ENCODE data around the gene OR6J1.
"Not testable (repeated sequence)": the region's sequence is repeated elsewhere in the genome, so short reads cannot be mapped to it uniquely, and the experiment has no call there.

Gene OR6J1

DNA sequence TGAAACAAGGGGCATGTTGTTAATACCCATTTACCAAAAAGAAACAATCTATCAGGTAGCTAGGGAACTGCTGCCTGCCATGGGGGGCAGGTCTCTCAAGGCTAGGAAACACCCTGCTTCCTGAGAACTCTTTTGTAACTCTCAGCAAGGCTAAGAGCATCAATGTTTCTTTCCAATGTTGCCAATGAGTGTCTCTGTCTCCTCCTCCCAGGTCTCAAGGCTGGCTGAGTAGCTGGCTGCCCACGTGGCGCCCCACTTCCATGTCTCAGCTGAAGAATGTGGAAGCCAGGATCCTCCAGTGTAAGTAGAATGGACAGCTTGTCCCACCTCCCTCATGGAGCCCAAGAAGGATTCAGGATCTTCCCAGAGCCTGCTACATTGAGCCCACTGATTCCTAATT lies 42.7 kb downstream of the OR6J1 start:
- no peak for DNase-seq

DNA sequence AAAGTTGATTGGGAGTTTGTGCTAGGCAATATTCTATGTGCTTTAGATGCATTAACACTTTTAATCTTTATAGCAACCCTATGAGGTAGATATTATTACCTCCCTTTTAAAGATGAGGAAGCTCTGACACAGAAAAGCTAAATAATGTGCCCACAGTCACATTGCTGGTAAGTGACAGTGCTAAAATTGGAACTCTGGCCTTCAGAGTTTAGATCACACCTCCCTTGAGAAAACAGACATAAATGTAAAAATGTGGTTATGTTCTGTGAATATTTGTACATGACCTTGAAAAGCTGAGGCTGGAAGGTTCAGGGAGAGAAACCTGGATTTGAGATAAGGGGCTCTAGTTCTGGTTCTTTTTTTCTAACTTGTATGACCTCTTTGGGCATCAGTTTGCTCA lies 44.1 kb downstream of the OR6J1 start:
- DNase-seq = no peak

- no peak for DNase-seq
Observed at GRCh38 chr14:22599349-22599748, 44.8 kb downstream of the OR6J1 start.

DNA sequence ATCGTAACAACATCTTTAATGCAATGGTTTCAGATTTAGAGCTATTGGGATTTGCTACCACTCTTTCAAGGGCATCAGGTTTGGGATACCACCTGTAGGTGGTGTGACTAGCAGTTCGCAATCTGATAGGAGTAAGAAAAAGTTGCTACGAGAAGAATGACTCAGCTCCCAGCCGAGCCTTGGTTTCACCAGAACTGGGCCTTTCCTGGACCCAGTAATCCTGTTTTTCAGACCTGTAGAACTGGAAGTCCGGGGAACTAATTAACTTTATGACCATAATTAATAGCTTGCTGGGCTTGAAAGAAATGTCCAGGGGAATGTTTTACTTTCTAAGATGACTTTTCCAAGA lies 45.3 kb downstream of the OR6J1 start:
- DNase-seq = no peak

- peak; percentile 87 for DNase-seq
Observed at GRCh38 chr14:22598099-22598895, 45.9 kb downstream of the OR6J1 start, which contains the start of gene ABHD4. ABHD4 (plus strand) TSS chr14:22598300; CDS start chr14:22598307, 7 bp downstream.

- DNase-seq = no peak
Observed at GRCh38 chr14:22597771-22598098, 46.4 kb downstream of the OR6J1 start.

GRCh38 chr14:22597265-22597664 lies 46.9 kb downstream of the OR6J1 start:
- no peak for DNase-seq

- DNase-seq = no peak
Observed at GRCh38 chr14:22596354-22596879, 47.7 kb downstream of the OR6J1 start.

DNA sequence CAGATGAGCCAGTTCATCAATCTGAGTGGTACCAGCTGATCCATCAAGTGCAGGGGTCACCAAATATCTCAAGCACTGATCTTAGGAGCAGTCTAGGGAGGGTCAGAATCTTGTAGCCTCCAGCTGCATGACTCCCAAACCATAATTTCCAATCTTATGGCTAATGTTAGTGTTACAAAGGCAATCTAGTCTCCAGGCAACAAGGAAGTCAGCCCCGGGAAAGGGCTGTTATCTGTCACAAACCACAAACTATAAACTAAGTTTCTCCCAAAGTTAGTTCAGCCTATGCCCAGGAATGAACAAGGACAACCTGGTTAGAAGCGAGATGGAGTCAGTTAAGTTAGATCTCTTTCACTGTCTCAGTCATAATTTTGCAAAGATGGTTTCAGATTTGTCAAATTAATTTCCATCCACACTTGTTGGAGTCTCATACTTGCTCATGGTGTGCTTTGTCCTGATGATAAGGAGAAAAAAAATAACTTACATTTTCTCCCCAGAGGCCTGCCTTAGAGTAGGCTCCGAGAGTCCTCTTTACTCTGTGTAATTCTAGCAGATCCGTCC lies 49.9 kb downstream of the OR6J1 start:
- DNase-seq = no peak

DNA sequence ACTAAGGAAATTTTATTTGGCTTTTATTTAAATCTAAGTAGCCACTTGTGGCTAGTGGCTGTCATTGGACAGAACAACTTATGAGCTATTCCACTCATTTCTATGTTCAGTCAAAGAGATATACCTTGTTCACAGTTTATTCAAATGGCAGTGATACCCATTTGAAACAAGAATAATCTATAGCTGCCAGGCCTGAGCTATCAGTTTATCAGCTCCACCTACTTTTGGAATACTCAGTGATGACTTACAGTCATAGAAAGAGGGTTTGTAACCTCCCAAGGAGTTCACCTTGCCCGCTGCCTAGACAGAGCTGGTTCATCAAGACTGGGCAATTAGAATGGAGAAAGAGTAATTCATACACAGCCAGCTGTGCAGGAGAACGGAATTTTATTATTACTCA lies 50.6 kb downstream of the OR6J1 start:
- no peak for DNase-seq

DNA sequence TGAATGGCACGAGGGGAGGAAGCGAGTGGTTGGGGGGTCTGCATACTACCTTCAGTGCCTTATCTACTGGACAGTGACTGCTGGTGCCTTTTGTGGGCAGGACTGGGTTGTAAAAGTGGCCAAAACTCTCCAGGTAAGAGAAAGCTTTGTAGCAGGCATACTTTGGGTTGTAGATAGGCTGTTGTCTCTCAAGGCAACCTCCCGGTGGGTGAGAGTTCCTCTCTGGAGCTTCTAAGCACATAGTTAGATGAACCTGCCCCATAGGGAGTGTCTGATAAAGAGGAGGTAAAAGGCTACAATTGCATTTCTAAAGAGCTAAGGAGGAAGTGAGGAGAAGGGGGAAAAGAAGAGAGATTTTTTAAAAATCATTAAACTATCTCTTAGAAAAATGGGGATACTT lies 51.0 kb downstream of the OR6J1 start:
- DNase-seq = no peak

DNA sequence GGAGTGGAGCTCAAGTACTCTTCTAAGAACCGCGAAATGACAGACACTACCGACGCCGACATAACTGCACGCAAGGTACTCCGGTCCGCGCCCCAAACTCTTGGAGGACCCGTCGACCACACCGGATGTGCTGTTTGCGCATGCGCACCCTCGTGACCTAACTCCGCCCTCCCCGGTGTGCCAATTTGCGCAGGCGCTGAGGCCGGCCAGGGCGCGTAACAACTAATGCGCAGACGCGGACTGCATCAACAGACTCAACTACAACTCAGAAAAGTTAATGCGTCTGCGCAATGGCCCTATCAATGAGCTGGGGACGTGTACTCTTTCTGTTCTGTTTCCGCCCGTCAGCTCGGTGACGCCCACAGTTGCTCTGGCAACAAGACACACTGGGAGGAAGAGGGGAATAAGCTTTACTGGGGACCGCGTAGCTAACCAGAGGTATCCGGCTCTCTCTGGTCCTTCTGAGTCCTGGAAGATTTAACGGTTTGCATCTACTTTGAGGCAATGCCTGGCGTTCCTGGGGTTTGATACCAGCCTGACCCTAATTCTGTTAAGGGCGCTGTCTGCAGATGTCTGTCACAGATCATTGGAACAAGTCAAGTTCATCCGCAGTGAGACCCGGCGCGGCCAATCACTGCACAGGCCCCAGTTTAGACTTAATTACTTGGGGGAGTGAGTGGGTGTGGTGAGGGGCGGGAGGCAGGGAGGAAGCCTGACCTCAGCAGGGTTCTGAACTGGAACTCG lies 54.9 kb downstream of the OR6J1 start, which contains the start of gene DAD1:
TSS of gene DAD1 (minus strand) at position 129 of the 744 bp plus-strand sequence. CDS start at position 62, 67 bp downstream.
- peak; percentile 99 for DNase-seq

GRCh38 chr14:22588526-22589095 lies 55.5 kb downstream of the OR6J1 start:
- no peak for DNase-seq

DNA sequence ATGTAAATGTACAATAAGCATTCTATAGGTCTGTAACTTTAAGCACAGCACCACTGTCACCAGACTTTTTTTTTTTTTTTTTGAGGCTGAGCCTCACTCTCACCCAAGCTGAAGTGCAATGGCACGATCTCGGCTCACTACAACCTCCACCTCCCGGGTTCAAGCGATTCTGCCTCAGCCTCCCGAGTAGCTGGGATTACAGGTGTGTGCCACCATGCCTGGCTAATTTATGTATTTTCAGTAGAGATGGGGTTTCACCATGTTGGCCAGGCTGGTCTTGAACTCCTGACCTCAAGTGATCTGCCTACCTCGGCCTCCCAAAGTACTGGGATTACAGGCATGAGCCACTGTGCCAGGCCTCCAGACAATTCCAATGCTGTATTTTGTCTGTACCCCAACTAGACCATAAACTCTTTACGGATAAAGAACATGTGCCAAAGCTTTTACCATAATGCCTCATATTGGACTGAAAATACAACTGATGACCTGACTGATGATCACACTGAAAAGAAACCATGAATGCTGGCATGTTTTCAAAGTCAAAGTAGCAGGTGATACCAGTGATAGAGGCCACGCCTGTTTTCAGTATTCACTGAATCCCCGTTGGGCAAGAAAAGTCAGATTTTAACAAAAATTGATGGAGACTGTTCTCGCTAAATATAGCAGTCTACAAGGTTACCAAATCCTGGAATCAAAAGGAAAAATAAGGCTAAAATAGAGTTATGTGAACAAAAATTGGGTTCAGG lies 56.3 kb downstream of the OR6J1 start:
- DNase-seq = not testable (repeated sequence)

- no peak for DNase-seq
Observed at GRCh38 chr14:22587247-22587646, 56.9 kb downstream of the OR6J1 start.

- no peak for DNase-seq
Observed at GRCh38 chr14:22583994-22584393, 60.2 kb downstream of the OR6J1 start.
